SK-N-SH treated with all-trans-retinoic acid at 6 μM for 48 hours (cell line): ENCODE results near the gene SMIM22.

ENCODE experiments used
- ATAC-seq: fragments of 200-7000 bp; cut with Tn5 transposase; 3 replicates; pipeline ENCODE4 v1.9.1; 2020; ENCODE audit warnings: mild to moderate bottlenecking, moderate library complexity
- BACH2 ChIP-seq: fragments of 250-450 bp; sonication (Bioruptor Pico); IDR thresholded peaks from 2 replicates; pipeline ENCODE4 v1.9.0; 2021; ENCODE audit warnings: mild to moderate bottlenecking, borderline replicate concordance
- CSDC2 ChIP-seq: fragments of 250-450 bp; sonication (Bioruptor Pico); IDR thresholded peaks from 2 replicates; pipeline ENCODE4 v1.5.0; 2020; ENCODE audit warnings: mild to moderate bottlenecking, moderate library complexity
- ESRRG ChIP-seq: fragments of 250-450 bp; sonication (Bioruptor Pico); IDR thresholded peaks from 2 replicates; pipeline ENCODE4 v1.6.1; 2021; ENCODE audit warnings: mild to moderate bottlenecking
- GLIS3 ChIP-seq: fragments of 250-450 bp; sonication (Bioruptor Pico); IDR thresholded peaks from 2 replicates; pipeline ENCODE4 v1.5.0; 2020; ENCODE audit warnings: mild to moderate bottlenecking, moderate library complexity
- ISL1 ChIP-seq: fragments of 250-450 bp; sonication (Bioruptor Pico); IDR thresholded peaks from 2 replicates; pipeline ENCODE4 v2.1.2; 2022; ENCODE audit warnings: mild to moderate bottlenecking, moderate library complexity
- OSR1 ChIP-seq: fragments of 250-450 bp; sonication (Bioruptor Pico); IDR thresholded peaks from 2 replicates; pipeline ENCODE4 v1.8.0; 2022; ENCODE audit warnings: moderate library complexity, mild to moderate bottlenecking, inconsistent platforms
- RARB ChIP-seq: fragments of 250-450 bp; sonication (Bioruptor Pico); IDR thresholded peaks from 2 replicates; pipeline ENCODE4 v1.8.0; 2021; ENCODE audit warnings: mild to moderate bottlenecking, moderate library complexity
- SNAI2 ChIP-seq: fragments of 250-450 bp; sonication (Bioruptor Pico); IDR thresholded peaks from 2 replicates; pipeline ENCODE4 v1.5.0; 2020; ENCODE audit warnings: mild to moderate bottlenecking, moderate library complexity
- TCF4 ChIP-seq: fragments of 250-450 bp; sonication (Bioruptor Pico); IDR thresholded peaks from 2 replicates; pipeline ENCODE4 v1.8.0; 2021; ENCODE audit warnings: mild to moderate bottlenecking, moderate library complexity, borderline replicate concordance
- TOX ChIP-seq: fragments of 250-450 bp; sonication (Bioruptor Pico); IDR thresholded peaks from 2 replicates; pipeline ENCODE4 v1.8.0; 2021; ENCODE audit warnings: mild to moderate bottlenecking, moderate library complexity, borderline replicate concordance
- ZFP3 ChIP-seq: fragments of 250-450 bp; sonication (Bioruptor Pico); IDR thresholded peaks from 2 replicates; pipeline ENCODE4 v1.5.0; 2020; ENCODE audit warnings: mild to moderate bottlenecking, moderate library complexity
- ZFP30 ChIP-seq: fragments of 450-650 bp; formaldehyde crosslinking; IDR thresholded peaks from 2 replicates; pipeline ENCODE4 v1.5.0; 2022; ENCODE audit warnings: mild to moderate bottlenecking, moderate library complexity
- ZNF565 ChIP-seq: fragments of 450-650 bp; formaldehyde crosslinking; conservative IDR thresholded peaks from 2 replicates; pipeline ENCODE4 v1.5.0; 2020; ENCODE audit warnings: low read depth, mild to moderate bottlenecking, moderate library complexity
- ZNF70 ChIP-seq: fragments of 450-650 bp; formaldehyde crosslinking; IDR thresholded peaks from 2 replicates; pipeline ENCODE4 v1.5.0; 2020; ENCODE audit warnings: mild to moderate bottlenecking, moderate library complexity
- ZNF8 ChIP-seq: fragments of 450-650 bp; formaldehyde crosslinking; IDR thresholded peaks from 2 replicates; pipeline ENCODE4 v1.5.0; 2020; ENCODE audit warnings: mild to moderate bottlenecking, moderate library complexity
- TF ChIP-seq, protein P1 (sequence below): fragments of 250-450 bp; sonication (Bioruptor Pico); IDR thresholded peaks from 2 replicates; pipeline ENCODE4 v1.5.0; 2020; ENCODE audit warnings: mild to moderate bottlenecking, moderate library complexity
- TF ChIP-seq, protein P2 (sequence below): fragments of 250-450 bp; sonication (Bioruptor Pico); IDR thresholded peaks from 2 replicates; pipeline ENCODE4 v1.8.0; 2020; ENCODE audit warnings: mild to moderate bottlenecking, moderate library complexity, borderline replicate concordance
- TF ChIP-seq, protein P3 (sequence below): fragments of 250-450 bp; sonication (Bioruptor Pico); IDR thresholded peaks from 2 replicates; pipeline ENCODE4 v1.5.1; 2020; ENCODE audit warnings: low read depth, mild to moderate bottlenecking, moderate library complexity
- TF ChIP-seq, protein P4 (sequence below): fragments of 250-450 bp; sonication (Bioruptor Pico); IDR thresholded peaks from 2 replicates; pipeline ENCODE4 v1.5.1; 2021; ENCODE audit warnings: mild to moderate bottlenecking, moderate library complexity
- TF ChIP-seq, protein P5 (sequence below): fragments of 250-450 bp; sonication (Bioruptor Pico); IDR thresholded peaks from 2 replicates; pipeline ENCODE4 v1.8.0; 2021; ENCODE audit warnings: low read depth, mild to moderate bottlenecking, moderate library complexity, borderline replicate concordance

Gene SMIM22

DNA sequence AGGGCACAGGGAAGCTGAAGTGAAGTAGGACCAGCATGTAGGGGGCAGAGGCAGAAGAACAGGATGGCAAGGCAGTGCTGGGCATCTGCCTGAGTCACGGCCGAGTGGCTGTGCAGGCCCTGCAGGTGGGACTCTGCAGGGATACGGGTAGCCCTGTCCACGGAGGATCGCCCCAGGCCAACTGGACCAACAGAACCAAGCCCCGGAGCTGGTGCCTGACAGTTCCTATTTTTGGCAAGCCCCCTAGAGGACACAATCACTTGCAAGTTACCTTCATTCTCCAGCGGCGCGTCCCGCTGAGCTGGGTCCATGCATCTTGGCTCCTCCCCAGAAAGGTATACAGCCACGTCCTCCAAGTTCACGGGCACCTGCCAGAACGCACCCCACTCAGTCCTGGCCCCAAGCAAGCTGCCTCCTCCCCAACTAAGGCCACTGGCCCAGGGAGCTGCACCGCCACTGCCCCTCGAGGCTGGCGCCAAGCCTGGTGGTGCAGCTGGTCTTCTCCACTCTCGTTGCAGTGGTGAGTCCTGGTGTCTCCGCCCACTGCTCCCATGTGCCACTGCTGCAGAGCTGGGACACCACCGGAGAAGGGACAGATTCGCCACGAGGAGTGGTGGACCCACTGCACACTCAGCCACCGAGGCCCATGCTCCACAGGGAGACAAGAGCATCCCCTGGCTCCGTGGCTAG, 34.8 kb upstream of the SMIM22 start:
- no peak for TF ChIP-seq CSDC2
- TF ChIP-seq, protein P1, sequence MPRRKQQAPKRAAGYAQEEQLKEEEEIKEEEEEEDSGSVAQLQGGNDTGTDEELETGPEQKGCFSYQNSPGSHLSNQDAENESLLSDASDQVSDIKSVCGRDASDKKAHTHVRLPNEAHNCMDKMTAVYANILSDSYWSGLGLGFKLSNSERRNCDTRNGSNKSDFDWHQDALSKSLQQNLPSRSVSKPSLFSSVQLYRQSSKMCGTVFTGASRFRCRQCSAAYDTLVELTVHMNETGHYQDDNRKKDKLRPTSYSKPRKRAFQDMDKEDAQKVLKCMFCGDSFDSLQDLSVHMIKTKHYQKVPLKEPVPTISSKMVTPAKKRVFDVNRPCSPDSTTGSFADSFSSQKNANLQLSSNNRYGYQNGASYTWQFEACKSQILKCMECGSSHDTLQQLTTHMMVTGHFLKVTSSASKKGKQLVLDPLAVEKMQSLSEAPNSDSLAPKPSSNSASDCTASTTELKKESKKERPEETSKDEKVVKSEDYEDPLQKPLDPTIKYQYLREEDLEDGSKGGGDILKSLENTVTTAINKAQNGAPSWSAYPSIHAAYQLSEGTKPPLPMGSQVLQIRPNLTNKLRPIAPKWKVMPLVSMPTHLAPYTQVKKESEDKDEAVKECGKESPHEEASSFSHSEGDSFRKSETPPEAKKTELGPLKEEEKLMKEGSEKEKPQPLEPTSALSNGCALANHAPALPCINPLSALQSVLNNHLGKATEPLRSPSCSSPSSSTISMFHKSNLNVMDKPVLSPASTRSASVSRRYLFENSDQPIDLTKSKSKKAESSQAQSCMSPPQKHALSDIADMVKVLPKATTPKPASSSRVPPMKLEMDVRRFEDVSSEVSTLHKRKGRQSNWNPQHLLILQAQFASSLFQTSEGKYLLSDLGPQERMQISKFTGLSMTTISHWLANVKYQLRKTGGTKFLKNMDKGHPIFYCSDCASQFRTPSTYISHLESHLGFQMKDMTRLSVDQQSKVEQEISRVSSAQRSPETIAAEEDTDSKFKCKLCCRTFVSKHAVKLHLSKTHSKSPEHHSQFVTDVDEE (CRISPR knock-in tag) = no peak
- no peak for TF ChIP-seq SNAI2 (CRISPR knock-in tag)
- TF ChIP-seq, protein P2, sequence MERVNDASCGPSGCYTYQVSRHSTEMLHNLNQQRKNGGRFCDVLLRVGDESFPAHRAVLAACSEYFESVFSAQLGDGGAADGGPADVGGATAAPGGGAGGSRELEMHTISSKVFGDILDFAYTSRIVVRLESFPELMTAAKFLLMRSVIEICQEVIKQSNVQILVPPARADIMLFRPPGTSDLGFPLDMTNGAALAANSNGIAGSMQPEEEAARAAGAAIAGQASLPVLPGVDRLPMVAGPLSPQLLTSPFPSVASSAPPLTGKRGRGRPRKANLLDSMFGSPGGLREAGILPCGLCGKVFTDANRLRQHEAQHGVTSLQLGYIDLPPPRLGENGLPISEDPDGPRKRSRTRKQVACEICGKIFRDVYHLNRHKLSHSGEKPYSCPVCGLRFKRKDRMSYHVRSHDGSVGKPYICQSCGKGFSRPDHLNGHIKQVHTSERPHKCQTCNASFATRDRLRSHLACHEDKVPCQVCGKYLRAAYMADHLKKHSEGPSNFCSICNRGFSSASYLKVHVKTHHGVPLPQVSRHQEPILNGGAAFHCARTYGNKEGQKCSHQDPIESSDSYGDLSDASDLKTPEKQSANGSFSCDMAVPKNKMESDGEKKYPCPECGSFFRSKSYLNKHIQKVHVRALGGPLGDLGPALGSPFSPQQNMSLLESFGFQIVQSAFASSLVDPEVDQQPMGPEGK = no peak
- no peak for TF ChIP-seq TCF4 (CRISPR knock-in tag)
- TF ChIP-seq, protein P3, sequence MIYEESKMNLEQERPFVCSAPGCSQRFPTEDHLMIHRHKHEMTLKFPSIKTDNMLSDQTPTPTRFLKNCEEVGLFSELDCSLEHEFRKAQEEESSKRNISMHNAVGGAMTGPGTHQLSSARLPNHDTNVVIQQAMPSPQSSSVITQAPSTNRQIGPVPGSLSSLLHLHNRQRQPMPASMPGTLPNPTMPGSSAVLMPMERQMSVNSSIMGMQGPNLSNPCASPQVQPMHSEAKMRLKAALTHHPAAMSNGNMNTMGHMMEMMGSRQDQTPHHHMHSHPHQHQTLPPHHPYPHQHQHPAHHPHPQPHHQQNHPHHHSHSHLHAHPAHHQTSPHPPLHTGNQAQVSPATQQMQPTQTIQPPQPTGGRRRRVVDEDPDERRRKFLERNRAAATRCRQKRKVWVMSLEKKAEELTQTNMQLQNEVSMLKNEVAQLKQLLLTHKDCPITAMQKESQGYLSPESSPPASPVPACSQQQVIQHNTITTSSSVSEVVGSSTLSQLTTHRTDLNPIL (CRISPR knock-in tag) = no peak
- no peak for TF ChIP-seq ISL1 (CRISPR knock-in tag)
- TF ChIP-seq GLIS3 (CRISPR knock-in tag) = no peak
- TF ChIP-seq OSR1 = no peak
- TF ChIP-seq ZFP30 = no peak

DNA sequence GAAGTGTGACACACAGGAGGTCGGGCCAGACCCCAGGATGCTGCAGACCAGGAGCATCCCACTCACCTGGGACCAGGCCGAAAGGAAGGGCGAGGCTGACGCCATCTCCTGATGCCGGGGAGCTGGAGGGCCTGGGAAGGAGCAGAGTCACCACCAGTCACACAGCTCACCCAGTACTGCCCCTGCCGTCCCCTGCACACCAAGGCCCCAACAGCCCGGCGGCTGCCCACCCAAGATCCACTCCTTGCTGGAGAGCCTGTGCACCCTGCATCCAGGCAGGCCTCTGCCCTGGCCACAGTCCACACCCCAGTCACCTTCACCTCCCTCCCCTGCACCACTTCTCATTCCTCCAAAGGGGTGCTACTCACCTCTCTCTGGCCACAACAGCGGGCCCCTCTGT, 33.0 kb upstream of the SMIM22 start:
- TF ChIP-seq ZNF70 = no peak
- TF ChIP-seq ESRRG (CRISPR knock-in tag) = no peak
- no peak for TF ChIP-seq ZNF565 (CRISPR knock-in tag)
- TF ChIP-seq OSR1 = no peak
- TF ChIP-seq, protein P1 (CRISPR knock-in tag) = no peak
- no peak for TF ChIP-seq ISL1 (CRISPR knock-in tag)
- TF ChIP-seq SNAI2 (CRISPR knock-in tag) = no peak
- TF ChIP-seq ZFP3 (CRISPR knock-in tag) = no peak
- TF ChIP-seq, protein P4, sequence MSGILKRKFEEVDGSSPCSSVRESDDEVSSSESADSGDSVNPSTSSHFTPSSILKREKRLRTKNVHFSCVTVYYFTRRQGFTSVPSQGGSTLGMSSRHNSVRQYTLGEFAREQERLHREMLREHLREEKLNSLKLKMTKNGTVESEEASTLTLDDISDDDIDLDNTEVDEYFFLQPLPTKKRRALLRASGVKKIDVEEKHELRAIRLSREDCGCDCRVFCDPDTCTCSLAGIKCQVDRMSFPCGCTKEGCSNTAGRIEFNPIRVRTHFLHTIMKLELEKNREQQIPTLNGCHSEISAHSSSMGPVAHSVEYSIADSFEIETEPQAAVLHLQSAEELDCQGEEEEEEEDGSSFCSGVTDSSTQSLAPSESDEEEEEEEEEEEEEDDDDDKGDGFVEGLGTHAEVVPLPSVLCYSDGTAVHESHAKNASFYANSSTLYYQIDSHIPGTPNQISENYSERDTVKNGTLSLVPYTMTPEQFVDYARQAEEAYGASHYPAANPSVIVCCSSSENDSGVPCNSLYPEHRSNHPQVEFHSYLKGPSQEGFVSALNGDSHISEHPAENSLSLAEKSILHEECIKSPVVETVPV (CRISPR knock-in tag) = no peak
- TF ChIP-seq, protein P5, sequence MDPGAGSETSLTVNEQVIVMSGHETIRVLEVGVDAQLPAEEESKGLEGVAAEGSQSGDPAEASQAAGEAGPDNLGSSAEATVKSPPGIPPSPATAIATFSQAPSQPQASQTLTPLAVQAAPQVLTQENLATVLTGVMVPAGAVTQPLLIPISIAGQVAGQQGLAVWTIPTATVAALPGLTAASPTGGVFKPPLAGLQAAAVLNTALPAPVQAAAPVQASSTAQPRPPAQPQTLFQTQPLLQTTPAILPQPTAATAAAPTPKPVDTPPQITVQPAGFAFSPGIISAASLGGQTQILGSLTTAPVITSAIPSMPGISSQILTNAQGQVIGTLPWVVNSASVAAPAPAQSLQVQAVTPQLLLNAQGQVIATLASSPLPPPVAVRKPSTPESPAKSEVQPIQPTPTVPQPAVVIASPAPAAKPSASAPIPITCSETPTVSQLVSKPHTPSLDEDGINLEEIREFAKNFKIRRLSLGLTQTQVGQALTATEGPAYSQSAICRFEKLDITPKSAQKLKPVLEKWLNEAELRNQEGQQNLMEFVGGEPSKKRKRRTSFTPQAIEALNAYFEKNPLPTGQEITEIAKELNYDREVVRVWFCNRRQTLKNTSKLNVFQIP (CRISPR knock-in tag) = no peak
- no peak for TF ChIP-seq TOX (CRISPR knock-in tag)
- TF ChIP-seq RARB (CRISPR knock-in tag) = no peak
- TF ChIP-seq ZFP30 = no peak
- no peak for TF ChIP-seq TCF4 (CRISPR knock-in tag)
- no peak for TF ChIP-seq GLIS3 (CRISPR knock-in tag)
- no peak for TF ChIP-seq ZNF8 (CRISPR knock-in tag)
- TF ChIP-seq BACH2 (CRISPR knock-in tag) = no peak
- TF ChIP-seq, protein P2 = no peak
- TF ChIP-seq, protein P3 (CRISPR knock-in tag) = no peak
- TF ChIP-seq, all 23 proteins: peak for 0
- no peak for ATAC-seq

More for the DNA sequence above, 34.8 kb upstream of the SMIM22 start:
- ATAC-seq = no peak
